HEK293 (cell line): ENCODE measurements around the gene STARD10.

Experiments used
- REST ChIP-seq: fragments of 450-650 bp; formaldehyde crosslinking; IDR thresholded peaks from 2 replicates; pipeline ENCODE4 v1.5.1; 2016; ENCODE audit warnings: missing biosample characterization, missing genetic modification characterization
- YY1 ChIP-seq: fragments of 450-650 bp; formaldehyde crosslinking; IDR thresholded peaks from 2 replicates; pipeline ENCODE4 v1.5.1; 2018; ENCODE audit warnings: missing biosample characterization, missing genetic modification characterization
- ZBTB11 ChIP-seq: fragments of 450-650 bp; formaldehyde crosslinking; conservative IDR thresholded peaks from 2 replicates; pipeline ENCODE4 v1.5.1; 2016; ENCODE audit warnings: low read depth, missing biosample characterization, missing genetic modification characterization
- ZNF121 ChIP-seq: fragments of 450-650 bp; formaldehyde crosslinking; IDR thresholded peaks from 2 replicates; pipeline ENCODE4 v1.5.1; 2016; ENCODE audit warnings: missing biosample characterization, missing genetic modification characterization
- ZNF221 ChIP-seq: fragments of 450-650 bp; formaldehyde crosslinking; IDR thresholded peaks from 2 replicates; pipeline ENCODE4 v1.5.1; 2017; ENCODE audit warnings: missing biosample characterization, missing genetic modification characterization, borderline replicate concordance
- ZSCAN30 ChIP-seq: fragments of 450-650 bp; IDR thresholded peaks from 2 replicates; pipeline ENCODE4 v1.5.1; 2018; ENCODE audit warnings: missing biosample characterization, mild to moderate bottlenecking, missing genetic modification characterization, moderate library complexity
- TF ChIP-seq, protein P1 (sequence below): fragments of 450-650 bp; formaldehyde crosslinking; IDR thresholded peaks from 2 replicates; pipeline ENCODE4 v1.5.1; 2016; ENCODE audit warnings: missing biosample characterization, missing genetic modification characterization
- TF ChIP-seq, protein P2 (sequence below): fragments of 450-650 bp; formaldehyde crosslinking; optimal IDR thresholded peaks from 2 replicates; pipeline ENCODE3; 2016; ENCODE audit warnings: missing biosample characterization, mild to moderate bottlenecking, missing genetic modification characterization

DNA sequence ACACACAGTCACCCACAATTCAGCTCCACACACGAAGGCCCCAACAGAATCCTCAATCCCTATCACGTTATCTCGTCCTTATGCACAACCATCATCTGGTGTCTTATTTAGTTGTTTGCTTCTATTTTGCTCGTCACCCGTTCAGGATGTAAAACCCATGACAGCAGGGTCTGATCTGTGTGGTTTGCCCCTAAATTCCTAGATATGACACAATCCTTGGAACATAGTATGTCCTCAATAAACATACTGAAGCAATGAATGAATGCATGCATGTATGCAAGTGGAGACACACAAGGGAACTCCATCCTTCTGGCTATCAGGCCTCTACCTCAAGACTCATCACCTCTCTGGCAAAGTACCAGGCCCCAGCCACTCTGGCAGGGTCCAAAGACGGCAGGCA lies 20.2 kb downstream of the STARD10 start:
- TF ChIP-seq, protein P1, sequence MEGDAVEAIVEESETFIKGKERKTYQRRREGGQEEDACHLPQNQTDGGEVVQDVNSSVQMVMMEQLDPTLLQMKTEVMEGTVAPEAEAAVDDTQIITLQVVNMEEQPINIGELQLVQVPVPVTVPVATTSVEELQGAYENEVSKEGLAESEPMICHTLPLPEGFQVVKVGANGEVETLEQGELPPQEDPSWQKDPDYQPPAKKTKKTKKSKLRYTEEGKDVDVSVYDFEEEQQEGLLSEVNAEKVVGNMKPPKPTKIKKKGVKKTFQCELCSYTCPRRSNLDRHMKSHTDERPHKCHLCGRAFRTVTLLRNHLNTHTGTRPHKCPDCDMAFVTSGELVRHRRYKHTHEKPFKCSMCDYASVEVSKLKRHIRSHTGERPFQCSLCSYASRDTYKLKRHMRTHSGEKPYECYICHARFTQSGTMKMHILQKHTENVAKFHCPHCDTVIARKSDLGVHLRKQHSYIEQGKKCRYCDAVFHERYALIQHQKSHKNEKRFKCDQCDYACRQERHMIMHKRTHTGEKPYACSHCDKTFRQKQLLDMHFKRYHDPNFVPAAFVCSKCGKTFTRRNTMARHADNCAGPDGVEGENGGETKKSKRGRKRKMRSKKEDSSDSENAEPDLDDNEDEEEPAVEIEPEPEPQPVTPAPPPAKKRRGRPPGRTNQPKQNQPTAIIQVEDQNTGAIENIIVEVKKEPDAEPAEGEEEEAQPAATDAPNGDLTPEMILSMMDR = no peak
- TF ChIP-seq ZBTB11 (no peak), REST (no peak), ZNF121 (tag by site-specific recombination) (no peak), ZNF221 (tag by site-specific recombination) (no peak), ZSCAN30 (tag by site-specific recombination) (no peak), YY1 (no peak)
- TF ChIP-seq, protein P2, sequence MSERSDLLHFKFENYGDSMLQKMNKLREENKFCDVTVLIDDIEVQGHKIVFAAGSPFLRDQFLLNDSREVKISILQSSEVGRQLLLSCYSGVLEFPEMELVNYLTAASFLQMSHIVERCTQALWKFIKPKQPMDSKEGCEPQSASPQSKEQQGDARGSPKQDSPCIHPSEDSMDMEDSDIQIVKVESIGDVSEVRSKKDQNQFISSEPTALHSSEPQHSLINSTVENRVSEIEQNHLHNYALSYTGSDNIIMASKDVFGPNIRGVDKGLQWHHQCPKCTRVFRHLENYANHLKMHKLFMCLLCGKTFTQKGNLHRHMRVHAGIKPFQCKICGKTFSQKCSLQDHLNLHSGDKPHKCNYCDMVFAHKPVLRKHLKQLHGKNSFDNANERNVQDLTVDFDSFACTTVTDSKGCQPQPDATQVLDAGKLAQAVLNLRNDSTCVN (tag by site-specific recombination) = no peak
